HG02759 (cell line): Measurements from ENCODE around the gene ARFRP1.
"Not testable (repeated sequence)": the region's sequence is repeated elsewhere in the genome, so short reads cannot be mapped to it uniquely, and the experiment has no call there.

Source experiments
- ATAC-seq: cut with Tn5 transposase; IDR thresholded peaks from one replicate; pipeline ENCODE4 v1.9.1; 2021; ENCODE audit warnings: mild to moderate bottlenecking, moderate library complexity; ENCODE audit not compliant: unreplicated experiment

The ARFRP1 gene

DNA sequence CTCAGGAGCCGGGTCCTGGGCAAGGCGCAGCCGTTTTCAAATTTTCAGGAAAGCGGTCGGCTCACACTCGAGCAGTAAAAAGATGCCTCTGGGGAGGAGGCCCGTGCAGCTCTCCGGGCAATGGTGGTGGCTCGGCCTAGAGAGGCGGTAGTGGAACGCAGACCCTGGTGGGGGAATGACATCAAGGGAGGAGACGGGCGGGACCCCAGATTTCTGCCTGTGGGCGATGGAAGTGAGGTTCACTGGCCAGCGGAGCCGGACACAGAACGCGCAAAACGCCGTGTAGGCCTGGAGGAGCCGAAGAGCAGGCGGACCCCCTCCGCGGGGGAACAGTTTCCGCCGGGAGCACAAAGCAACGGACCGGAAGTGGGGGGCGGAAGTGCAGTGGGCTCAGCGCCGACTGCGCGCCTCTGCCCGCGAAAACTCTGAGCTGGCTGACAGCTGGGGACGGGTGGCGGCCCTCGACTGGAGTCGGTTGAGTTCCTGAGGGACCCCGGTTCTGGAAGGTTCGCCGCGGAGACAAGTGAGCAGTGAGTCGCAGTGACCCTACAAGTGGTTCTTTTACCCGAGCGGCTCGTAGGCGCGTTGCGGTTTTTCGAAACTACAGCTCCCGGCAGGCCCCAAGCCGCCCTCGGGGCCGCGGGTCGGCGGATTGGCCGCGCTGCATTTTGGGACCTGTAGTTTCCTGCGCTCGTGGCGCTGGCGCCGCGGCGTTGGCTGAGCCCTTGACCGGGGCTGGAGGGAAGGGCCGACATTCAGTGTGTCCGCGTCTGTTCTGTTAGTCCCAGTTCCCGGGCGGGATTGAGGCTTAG, 49.6 kb downstream of the ARFRP1 start, which contains the start of gene RTEL1:
RTEL1 (plus strand) TSS at position 376 of the 812 bp plus-strand sequence. CDS start 1,091 bp downstream, outside the sequence.
- peak; percentile 94 for ATAC-seq

DNA sequence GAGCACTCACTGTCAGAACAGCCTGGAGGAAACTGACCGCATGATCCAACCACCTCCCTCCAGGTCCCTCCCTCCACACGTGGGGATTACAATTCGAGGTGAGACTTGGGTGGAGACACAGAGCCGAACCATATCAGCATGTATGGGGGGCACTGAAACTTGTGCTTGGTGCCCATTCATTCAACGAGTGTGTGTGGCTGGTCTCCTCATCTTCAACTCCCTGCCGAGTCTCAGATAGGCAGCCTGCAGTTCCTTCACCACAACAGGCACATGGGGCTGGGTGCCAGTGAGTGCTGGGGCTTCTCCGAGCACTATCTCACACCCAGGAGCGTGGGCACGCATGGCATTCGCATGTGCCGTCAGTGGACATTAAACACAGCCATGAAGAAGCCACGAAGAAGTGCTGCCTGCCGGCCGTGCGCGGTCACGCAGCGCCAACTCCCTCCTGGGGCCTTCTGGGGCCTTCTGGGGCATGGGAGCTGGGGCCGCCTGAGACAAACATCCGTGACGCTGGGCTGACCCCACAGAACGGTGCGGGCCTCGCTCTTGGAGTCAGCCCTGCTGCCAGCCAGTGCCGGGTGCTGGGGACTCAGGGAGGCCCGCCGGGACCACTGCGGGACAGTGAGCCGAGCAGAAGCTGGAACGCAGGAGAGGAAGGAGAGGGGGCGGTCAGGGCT, 50.4 kb downstream of the ARFRP1 start:
- no peak for ATAC-seq

DNA sequence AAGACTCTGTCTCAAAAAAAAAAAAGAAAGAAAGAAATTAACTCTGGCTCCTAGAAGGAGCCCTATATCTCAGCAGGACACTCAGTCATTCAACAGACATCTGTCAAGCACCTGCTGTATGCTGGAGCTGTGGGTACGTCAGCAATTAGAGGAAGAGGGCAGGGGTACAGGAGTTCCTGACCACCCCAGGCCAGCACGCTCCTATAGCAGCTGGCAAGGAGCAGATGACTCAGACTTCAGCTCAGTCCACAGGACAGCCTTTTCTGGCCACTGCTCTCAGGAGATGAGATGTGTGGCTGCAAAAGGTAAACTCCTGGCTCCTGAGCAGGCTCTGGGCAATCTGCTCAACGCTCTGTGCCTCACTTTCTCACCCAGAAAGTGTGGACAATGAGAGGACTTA, 51.3 kb downstream of the ARFRP1 start:
- ATAC-seq = no peak

DNA sequence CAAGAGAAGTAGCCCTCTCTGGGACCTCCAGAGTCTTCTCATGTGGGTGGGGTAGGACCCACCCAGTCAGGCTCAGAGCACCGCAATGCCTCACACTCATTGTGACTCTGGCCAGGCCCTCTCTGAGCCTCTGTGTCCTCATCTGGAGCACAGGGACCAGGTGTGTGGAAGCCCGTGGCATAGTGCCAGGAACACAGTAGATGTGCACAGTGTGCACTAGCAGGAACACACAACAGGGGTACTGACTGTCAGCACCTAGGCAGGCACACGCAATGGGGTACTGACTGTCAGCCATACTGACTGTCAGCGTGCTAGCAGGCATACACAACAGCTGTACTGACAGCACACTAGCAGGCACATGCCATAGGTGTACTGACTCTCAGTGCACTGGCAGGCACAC, 52.5 kb downstream of the ARFRP1 start:
- no peak for ATAC-seq

GRCh38 chr20:63653974-63654668, 53.7 kb downstream of the ARFRP1 start:
- ATAC-seq = no peak

DNA sequence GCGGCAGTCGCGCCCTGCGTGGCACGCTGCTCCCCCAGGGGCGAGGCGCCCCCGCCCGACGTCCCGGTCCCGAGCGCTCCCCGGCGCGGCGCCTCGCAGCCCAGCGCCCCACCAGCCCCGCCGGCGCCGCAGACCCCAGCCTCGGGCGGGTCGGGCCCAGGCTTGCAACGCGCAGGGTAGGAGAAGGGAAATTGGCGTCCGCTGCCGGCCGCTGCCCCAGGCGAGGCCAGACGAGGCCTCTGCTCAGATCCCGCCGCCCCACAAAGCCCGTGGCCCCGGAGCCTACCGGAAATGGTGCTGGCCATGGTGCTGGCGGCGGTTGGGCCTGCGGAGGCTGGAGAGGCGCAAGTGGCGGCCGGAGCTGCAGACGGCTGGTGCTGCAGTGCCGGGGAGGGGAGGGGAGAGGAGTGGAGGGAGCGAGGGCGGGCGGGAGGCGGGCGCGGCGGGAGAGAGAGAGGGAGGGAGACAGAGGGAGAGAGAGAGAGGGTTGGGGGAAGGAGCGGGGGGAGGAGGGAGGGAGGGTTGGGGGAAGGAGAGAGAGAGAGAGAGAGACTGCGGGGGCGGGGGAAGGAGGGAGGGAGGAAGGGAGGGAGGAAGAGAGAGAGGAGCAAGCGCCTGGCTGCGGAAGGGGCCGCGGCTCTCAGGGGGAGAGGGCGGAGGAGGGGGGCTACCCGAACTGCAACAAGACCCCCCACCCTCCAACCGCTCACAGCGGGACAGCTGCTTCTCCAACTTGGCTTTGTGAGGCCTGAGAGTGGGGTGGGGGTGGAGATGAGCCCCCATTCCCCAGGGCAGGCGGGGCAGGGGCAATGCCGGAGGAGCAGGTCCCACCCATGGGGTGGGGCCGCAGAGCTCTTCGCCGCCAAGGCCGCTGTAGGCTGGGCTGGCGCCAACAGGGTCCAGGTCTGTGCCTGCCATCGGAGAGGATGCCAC, 54.5 kb downstream of the ARFRP1 start, which contains the start of gene STMN3:
STMN3 (minus strand) TSS at position 384 of the 933 bp plus-strand sequence; CDS start at position 305, 79 bp downstream.
- no peak for ATAC-seq

- ATAC-seq = no peak
These were observed 55.4 kb downstream of the ARFRP1 start for GRCh38 chr20:63652192-63652980.

DNA sequence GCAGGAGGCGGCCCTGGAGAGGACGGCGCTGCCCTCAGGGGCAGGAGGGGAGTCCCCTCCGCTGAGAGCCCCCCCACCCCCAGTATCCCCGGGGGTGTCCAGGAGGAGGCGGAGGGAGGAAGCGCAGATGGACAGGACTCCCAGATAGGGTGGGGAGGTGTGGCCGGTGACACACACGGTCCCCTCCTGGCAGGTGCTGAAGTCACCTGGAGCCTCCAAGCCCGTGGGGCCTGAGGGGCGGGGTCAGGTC, 55.9 kb downstream of the ARFRP1 start:
- no peak for ATAC-seq

DNA sequence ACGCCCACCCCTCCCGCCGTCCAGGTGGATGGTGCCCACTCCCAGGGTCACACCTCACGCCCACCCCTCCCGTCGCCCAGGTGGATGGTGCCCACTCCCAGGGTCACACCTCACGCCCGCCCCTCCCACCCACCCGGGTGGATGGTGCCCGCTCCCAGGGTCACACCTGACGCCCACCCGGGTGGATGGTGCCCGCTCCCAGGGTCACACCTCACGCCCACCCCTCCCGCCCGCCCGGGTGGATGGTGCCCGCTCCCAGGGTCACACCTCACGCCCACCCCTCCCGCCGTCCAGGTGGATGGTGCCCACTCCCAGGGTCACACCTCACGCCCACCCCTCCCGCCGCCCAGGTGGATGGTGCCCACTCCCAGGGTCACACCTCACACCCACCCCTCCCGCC, 57.3 kb downstream of the ARFRP1 start:
- ATAC-seq = not testable (repeated sequence)

GRCh38 chr20:63648895-63649589, 58.7 kb downstream of the ARFRP1 start:
- ATAC-seq = no peak
